NB4 (cell line): ENCODE measurements around the gene RARB.

ENCODE experiments used
- CTCF ChIP-seq: IDR thresholded peaks from one replicate; pipeline ENCODE4 v1.5.1; 2012; ENCODE audit warnings: low read depth, low read length
- TF ChIP-seq, protein P1 (sequence below): IDR thresholded peaks from 2 replicates; pipeline ENCODE4 v1.6.1; 2011; ENCODE audit warnings: low read depth, low read length

DNA sequence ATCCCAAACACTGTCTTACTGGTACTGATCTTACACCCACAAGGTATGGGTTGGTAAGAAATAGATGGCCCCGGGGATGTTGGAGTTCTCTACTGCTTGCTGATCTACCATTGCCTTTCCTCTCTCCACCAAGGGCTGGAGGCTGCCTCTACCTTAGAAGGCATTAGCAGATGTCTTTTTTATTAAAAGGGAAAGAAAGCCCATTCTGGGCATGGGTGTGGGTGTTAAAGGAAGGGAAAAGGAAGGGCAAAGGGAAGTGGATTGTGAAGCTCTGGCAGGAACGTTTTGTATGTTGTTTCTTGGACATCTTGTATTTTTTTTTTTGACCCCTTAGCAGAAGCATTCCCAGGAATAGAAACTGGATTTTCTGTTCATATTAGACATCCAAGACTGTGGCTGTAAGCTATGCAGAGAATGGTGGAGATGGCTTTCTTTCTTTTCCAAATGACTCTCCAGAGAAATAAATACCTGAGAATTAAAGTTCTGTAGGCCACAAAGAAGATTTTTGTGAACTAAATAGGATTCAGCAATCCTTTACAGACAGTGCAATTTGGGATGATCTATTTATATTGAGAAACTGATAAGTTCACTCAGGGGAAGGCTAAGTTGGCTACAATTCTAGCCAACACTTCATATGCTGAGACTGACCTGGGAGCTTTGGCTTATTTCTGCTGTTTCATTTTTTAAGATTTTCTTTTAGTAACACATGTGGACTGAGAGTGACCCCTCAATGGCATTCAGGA lies 127.8 kb downstream of the RARB start:
- TF ChIP-seq, protein P1, sequence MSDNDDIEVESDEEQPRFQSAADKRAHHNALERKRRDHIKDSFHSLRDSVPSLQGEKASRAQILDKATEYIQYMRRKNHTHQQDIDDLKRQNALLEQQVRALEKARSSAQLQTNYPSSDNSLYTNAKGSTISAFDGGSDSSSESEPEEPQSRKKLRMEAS: no peak
- TF ChIP-seq CTCF: no peak
